OCI-LY7 (cell line): Measurements from ENCODE around the gene METRN. TPM values are rescaled to one million over a fixed set of nuclear protein-coding genes. Genes with fewer than 3 reads are reported as not detected.

Source experiments
- BruUV-seq: library from RNA; stranded (reverse); fragments of 400-500 nt; replicated peaks from 2 replicates; lab custom pipeline; 2021; lab: Mats Ljungman, UMichigan
- CTCF ChIA-PET: fragments of 300-600 bp; sonication (Branson Sonifier 250); formaldehyde crosslinking; loops from one replicate; lab custom pipeline; 2022; ENCODE audit warnings: antibody characterized with exemption; ENCODE audit not compliant: unreplicated experiment; lab: Charles Lee
- POLR2A ChIA-PET: fragments of 300-600 bp; sonication (Branson Sonifier 250); formaldehyde crosslinking; loops from one replicate; lab custom pipeline; 2022; ENCODE audit warnings: antibody characterized with exemption; lab: Charles Lee
- DNase-seq: peaks from one replicate; pipeline ENCODE4 v3.0.0-alpha.2; 2015; ENCODE audit warnings: low spot score
- H2AFZ ChIP-seq: fragments of 200-600 bp; sonication (generic), shearing (Covaris generic); 2 replicates; pipeline ENCODE4 v1.6.1; 2014; ENCODE audit warnings: mild to moderate bottlenecking, antibody characterized with exemption, low read length, moderate library complexity
- H3K27ac ChIP-seq: fragments of 200-600 bp; sonication (generic); 2 replicates; pipeline ENCODE4 v1.5.1; 2014; ENCODE audit warnings: mixed run types, low read depth, mild to moderate bottlenecking, moderate library complexity, low read length, inconsistent platforms; ENCODE audit not compliant: poor library complexity, severe bottlenecking
- H3K36me3 ChIP-seq: fragments of 200-600 bp; sonication (generic); 2 replicates; pipeline ENCODE4 v1.6.1; 2014; ENCODE audit warnings: mild to moderate bottlenecking, antibody characterized with exemption, low read length, moderate library complexity, mixed read lengths; ENCODE audit not compliant: insufficient read depth
- H3K4me1 ChIP-seq: fragments of 200-600 bp; sonication (generic); 2 replicates; pipeline ENCODE4 v1.5.1; 2014; ENCODE audit warnings: mild to moderate bottlenecking, low read length; ENCODE audit not compliant: insufficient read depth, poor library complexity, severe bottlenecking
- H3K4me2 ChIP-seq: fragments of 200-600 bp; sonication (generic); 2 replicates; pipeline ENCODE4 v1.6.1; 2014; ENCODE audit warnings: mild to moderate bottlenecking, low read length
- H3K4me3 ChIP-seq: fragments of 200-600 bp; sonication (generic); 2 replicates; pipeline ENCODE4 v1.5.1; 2014; ENCODE audit warnings: mild to moderate bottlenecking, low read depth, low read length; ENCODE audit not compliant: poor library complexity, severe bottlenecking
- H3K79me2 ChIP-seq: fragments of 200-600 bp; sonication (generic); 2 replicates; pipeline ENCODE4 v1.6.1; 2016; ENCODE audit warnings: low read depth, mild to moderate bottlenecking, low read length, moderate library complexity, mixed read lengths; ENCODE audit not compliant: insufficient read depth
- H3K9me2 ChIP-seq: fragments of 200-600 bp; sonication (generic); 2 replicates; pipeline ENCODE4 v1.6.1; 2016; ENCODE audit warnings: mild to moderate bottlenecking, low read length, mixed read lengths; ENCODE audit not compliant: insufficient read depth
- H3K9me3 ChIP-seq: fragments of 200-600 bp; sonication (generic); 2 replicates; pipeline ENCODE4 v1.6.1; 2014; ENCODE audit warnings: mild to moderate bottlenecking, mixed run types, low read length, mixed read lengths
- H4K20me1 ChIP-seq: fragments of 200-600 bp; sonication (generic); 2 replicates; pipeline ENCODE4 v1.6.1; 2014; ENCODE audit warnings: mild to moderate bottlenecking, antibody characterized with exemption, low read length, moderate library complexity, mixed read lengths; ENCODE audit not compliant: insufficient read depth
- EZH2phosphoT487 ChIP-seq: fragments of 200-600 bp; sonication (generic); IDR thresholded peaks from 2 replicates; pipeline ENCODE4 v1.6.1; 2018; ENCODE audit warnings: low read depth, borderline replicate concordance, mild to moderate bottlenecking, mixed run types, antibody characterized with exemption, low read length, moderate library complexity, mixed read lengths
- intact Hi-C: fragments of 100-400 bp; cut with micrococcal nuclease; formaldehyde crosslinking; loops from one replicate; pipeline ENCODE4 v1.10.0; 2022; ENCODE audit not compliant: unreplicated experiment
- total RNA-seq, 2 experiments: library from RNA; depleted of rRNA in 1 of 2; stranded (reverse); fragments of >200 nt in 1 of 2; shearing (Covaris generic) in 1 of 2; gene quantifications; 2 replicates each; pipeline ENCODE4 v1.2.3, GENCODE V29; 2014 to 2022
- TF ChIP-seq, protein P1 (sequence below): fragments of 200-600 bp; sonication (generic); conservative IDR thresholded peaks from 2 replicates; pipeline ENCODE4 v1.5.1; 2014; ENCODE audit warnings: mild to moderate bottlenecking, antibody characterized with exemption, low read length, moderate library complexity, mixed read lengths

METRN gene
- total RNA-seq, 2 experiments from 2014 or later = 14.4 to 15.9 TPM

DNA sequence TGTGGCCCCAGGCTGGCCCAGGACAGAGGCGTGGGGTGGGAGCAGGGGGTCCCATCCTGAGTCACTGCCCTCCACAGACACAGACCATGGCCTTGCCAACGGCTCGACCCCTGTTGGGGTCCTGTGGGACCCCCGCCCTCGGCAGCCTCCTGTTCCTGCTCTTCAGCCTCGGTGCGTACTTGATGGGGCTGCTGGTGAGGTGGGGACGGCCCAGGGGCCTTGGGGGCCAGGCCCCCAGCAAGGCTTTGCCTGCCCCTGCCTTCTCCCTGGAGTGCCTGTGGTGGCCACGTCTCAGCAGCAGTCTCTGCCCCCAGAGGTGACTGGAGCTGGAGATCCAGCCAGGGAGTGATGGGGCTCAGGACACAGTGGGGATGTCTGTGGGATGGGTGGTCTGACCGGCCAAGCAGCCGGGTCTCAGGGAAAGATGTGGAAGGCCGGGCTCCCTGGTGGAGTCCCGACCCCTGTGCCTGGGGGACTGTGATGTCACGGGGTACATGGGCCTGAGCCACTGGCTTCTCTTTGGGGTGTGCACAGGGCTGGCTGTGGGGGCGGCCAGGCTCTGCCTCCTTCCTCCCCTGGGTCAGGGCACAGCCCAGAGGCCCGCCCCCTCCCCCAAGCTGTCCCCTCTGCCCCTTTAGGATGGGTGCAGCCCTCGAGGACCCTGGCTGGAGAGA is 47.8 kb downstream of the METRN start:
- Histone ChIP-seq H4K20me1 (no peaks in the 10 kb centered on the region), H3K4me2 (no peak overlapping the region), H3K79me2 (no peaks in the 10 kb centered on the region), H3K9me2 (no peaks in the 10 kb centered on the region), H3K9me3 (no peaks in the 10 kb centered on the region), H3K27ac (no peak overlapping the region), H2AFZ (no peak overlapping the region), H3K36me3 (no peaks in the 10 kb centered on the region), H3K4me3 (no peak overlapping the region), H3K4me1 (no peaks in the 10 kb centered on the region)
- no TSS peak for BruUV-seq
- ChIA-PET CTCF (no interaction called here), POLR2A (interaction anchor here (0.6 kb wide), 1 partner anchor 11 kb away, joined by 6 read pairs; no protein-coding TSS in a partner anchor)
- DNase-seq = no peak
- TF ChIP-seq, protein P1, sequence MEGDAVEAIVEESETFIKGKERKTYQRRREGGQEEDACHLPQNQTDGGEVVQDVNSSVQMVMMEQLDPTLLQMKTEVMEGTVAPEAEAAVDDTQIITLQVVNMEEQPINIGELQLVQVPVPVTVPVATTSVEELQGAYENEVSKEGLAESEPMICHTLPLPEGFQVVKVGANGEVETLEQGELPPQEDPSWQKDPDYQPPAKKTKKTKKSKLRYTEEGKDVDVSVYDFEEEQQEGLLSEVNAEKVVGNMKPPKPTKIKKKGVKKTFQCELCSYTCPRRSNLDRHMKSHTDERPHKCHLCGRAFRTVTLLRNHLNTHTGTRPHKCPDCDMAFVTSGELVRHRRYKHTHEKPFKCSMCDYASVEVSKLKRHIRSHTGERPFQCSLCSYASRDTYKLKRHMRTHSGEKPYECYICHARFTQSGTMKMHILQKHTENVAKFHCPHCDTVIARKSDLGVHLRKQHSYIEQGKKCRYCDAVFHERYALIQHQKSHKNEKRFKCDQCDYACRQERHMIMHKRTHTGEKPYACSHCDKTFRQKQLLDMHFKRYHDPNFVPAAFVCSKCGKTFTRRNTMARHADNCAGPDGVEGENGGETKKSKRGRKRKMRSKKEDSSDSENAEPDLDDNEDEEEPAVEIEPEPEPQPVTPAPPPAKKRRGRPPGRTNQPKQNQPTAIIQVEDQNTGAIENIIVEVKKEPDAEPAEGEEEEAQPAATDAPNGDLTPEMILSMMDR = no peak
- intact Hi-C loops = no loop called here

DNA sequence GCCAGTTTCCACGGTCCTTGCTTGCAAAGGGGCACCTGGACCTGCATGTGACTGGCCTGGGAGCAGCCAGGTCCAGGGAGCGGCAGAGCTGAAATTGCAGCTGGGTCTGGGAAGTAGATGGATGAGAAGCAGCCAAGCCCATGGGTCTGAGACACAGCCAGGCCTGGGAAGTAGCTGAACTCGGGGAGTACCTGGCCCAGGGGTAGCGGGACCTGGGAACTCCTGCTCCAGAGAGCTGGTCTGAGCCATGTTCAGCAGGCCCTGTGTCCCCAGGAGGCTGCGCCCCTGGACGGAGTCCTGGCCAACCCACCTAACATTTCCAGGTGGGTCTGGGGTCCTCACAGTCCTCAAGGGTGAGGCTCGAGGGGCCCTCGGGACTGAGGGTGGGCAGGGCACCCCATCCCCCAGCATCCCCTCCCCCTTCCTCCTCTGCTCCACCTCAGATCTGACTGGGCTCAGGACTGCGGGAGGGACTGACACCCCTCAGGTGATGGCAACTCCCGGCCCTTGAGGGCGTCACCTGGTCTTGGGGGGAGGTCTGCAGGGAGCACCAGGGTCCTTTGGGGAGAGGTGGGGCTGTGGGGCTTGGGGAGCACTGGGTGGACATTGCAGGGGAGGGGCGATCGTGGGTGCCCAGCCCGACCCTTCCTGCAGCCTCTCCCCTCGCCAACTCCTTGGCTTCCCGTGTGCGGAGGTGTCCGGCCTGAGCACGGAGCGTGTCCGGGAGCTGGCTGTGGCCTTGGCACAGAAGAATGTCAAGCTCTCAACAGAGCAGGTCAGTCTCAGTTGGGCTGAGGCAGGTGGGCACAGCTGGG is 48.7 kb downstream of the METRN start:
- Histone ChIP-seq H3K9me3 (no peaks in the 10 kb centered on the region), H3K4me3 (no peak overlapping the region), H2AFZ (no peak overlapping the region), H3K36me3 (no peaks in the 10 kb centered on the region), H3K27ac (no peak overlapping the region), H3K4me2 (no peak overlapping the region), H3K9me2 (no peaks in the 10 kb centered on the region), H3K4me1 (no peaks in the 10 kb centered on the region), H3K79me2 (no peaks in the 10 kb centered on the region), H4K20me1 (no peaks in the 10 kb centered on the region)
- POLR2A ChIA-PET = interaction anchor here (0.6 kb wide), 1 partner anchor 10 kb away, joined by 6 read pairs; no protein-coding TSS in a partner anchor
- TF ChIP-seq EZH2phosphoT487 = no peak
- TF ChIP-seq, protein P1 = no peak
- intact Hi-C loops = no loop called here
- BruUV-seq = no TSS peak
- CTCF ChIA-PET = no interaction called here
- DNase-seq = no peak
